Calu3 (cell line): ENCODE results near the gene ANKRD33B. TPM values are rescaled to one million over a fixed set of nuclear protein-coding genes. Genes with fewer than 3 reads are reported as not detected.

ENCODE experiments used
- BruUV-seq: library from RNA; stranded (reverse); fragments of 400-500 nt; replicated peaks from 2 replicates; lab custom pipeline; 2021; lab: Mats Ljungman, UMichigan
- CTCF ChIA-PET: fragments of 300-600 bp; sonication (Branson Sonifier 250); formaldehyde crosslinking; loops from one replicate; lab custom pipeline; 2022; ENCODE audit warnings: antibody characterized with exemption; lab: Charles Lee
- DNase-seq: peaks from one replicate; pipeline ENCODE4 v3.0.0; 2022
- H3K27ac Mint-ChIP-seq: one replicate; pipeline ENCODE4 v1.8.0; 2022; ENCODE audit warnings: mixed read lengths; ENCODE audit not compliant: unreplicated experiment
- H3K27me3 Mint-ChIP-seq: one replicate; pipeline ENCODE4 v1.8.0; 2022; ENCODE audit warnings: mixed read lengths; ENCODE audit not compliant: unreplicated experiment
- H3K36me3 Mint-ChIP-seq: one replicate; pipeline ENCODE4 v1.8.0; 2022; ENCODE audit warnings: mild to moderate bottlenecking, moderate library complexity, mixed read lengths; ENCODE audit not compliant: insufficient read depth, unreplicated experiment
- H3K4me1 Mint-ChIP-seq: one replicate; pipeline ENCODE4 v1.8.0; 2022; ENCODE audit warnings: mild to moderate bottlenecking, low read depth, mixed read lengths; ENCODE audit not compliant: unreplicated experiment
- H3K4me3 Mint-ChIP-seq: one replicate; pipeline ENCODE4 v1.8.0; 2022; ENCODE audit warnings: mild to moderate bottlenecking, low read depth, moderate library complexity, mixed read lengths; ENCODE audit not compliant: unreplicated experiment
- H3K9me3 Mint-ChIP-seq: one replicate; pipeline ENCODE4 v1.8.0; 2022; ENCODE audit warnings: low read depth, mixed read lengths; ENCODE audit not compliant: unreplicated experiment
- CTCF ChIP-seq: fragments of 200-600 bp; IDR thresholded peaks from one replicate; pipeline ENCODE4 v1.8.0; 2022; ENCODE audit warnings: antibody characterized with exemption; ENCODE audit not compliant: unreplicated experiment
- intact Hi-C: fragments of 100-400 bp; cut with micrococcal nuclease; formaldehyde crosslinking; loops from one replicate; pipeline ENCODE4 v1.10.0; 2022; ENCODE audit not compliant: unreplicated experiment
- total RNA-seq: library from RNA; stranded (reverse); gene quantifications from 2 replicates; pipeline ENCODE4 v1.2.3, GENCODE V29; 2022

Gene ANKRD33B
- total RNA-seq, 1 experiment from 2014 or later, result 3.6 TPM

- BruUV-seq, result no TSS peak
- DNase-seq, result no peak
- Mint-ChIP-seq H3K27ac (no peak overlapping the region), H3K27me3 (no peaks in the 10 kb centered on the region), H3K4me1 (peaks cover 56% of the 10 kb centered on the region), H3K4me3 (no peak overlapping the region), H3K36me3 (peaks cover 20% of the 10 kb centered on the region), H3K9me3 (no peaks in the 10 kb centered on the region)
- CTCF ChIA-PET, result interaction anchor here (0.5 kb wide), 1 partner anchor 19 kb away, joined by 3 read pairs; no protein-coding TSS in a partner anchor
- TF ChIP-seq CTCF, result no peak
- intact Hi-C loops, result no loop called here
These were observed 33.1 kb downstream of the ANKRD33B start for GRCh38 chr5:10596886-10597451.

DNA sequence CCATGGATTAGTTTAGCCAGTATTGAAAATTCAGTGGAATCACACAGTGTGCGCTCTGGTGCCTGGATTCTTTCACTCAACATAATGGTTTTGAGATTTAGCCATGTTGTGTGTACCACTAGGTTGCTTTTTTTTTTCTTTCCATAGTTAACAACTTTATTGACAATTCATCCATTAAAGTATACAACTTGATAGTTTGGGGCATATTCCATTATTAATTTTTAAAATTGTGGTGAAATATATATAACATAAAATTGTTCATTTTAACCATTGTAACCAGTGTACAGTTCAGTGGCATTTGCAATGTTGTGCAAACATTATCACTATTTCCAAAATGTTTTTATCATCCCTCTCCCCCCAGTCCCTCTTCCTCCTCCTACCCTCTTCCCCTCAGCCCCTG, 35.2 kb downstream of the ANKRD33B start:
- CTCF ChIA-PET, result no interaction called here
- no TSS peak for BruUV-seq
- no peak for TF ChIP-seq CTCF
- intact Hi-C loops, result no loop called here
- Mint-ChIP-seq H3K27me3 (no peaks in the 10 kb centered on the region), H3K4me3 (no peak overlapping the region), H3K27ac (no peak overlapping the region), H3K36me3 (peaks cover 20% of the 10 kb centered on the region), H3K9me3 (no peaks in the 10 kb centered on the region), H3K4me1 (peaks cover 59% of the 10 kb centered on the region)
- no peak for DNase-seq

DNA sequence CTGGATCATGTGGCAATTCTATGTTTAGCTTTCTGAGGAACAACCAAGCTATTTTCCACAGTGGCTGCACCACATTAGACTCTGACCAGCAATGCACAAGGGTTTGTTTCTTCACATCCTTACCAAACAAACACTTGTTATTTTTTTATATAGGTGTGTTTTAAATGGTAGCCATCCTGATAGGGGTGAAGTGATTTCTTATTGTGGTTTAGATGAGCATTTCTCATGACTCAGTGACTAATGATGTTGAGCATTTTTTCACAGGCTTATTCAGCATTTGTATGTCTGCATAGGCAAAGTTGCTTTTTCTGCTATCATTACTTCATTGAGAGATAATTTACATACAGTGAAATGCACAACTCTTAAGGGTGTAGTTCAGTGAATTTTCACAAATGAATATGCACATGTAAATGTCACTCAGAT, 36.0 kb downstream of the ANKRD33B start:
- BruUV-seq, result no TSS peak
- no peak for DNase-seq
- no peaks in the 10 kb centered on the region for H3K27me3 Mint-ChIP-seq
- no peak for TF ChIP-seq CTCF
- H3K27ac Mint-ChIP-seq, result no peak overlapping the region
- H3K4me1 Mint-ChIP-seq, result peaks cover 51% of the 10 kb centered on the region
- CTCF ChIA-PET, result no interaction called here
- intact Hi-C loops, result loop anchor here (5.0 kb wide), 1 partner anchor 43 kb away; no protein-coding TSS in a partner anchor
- no peaks in the 10 kb centered on the region for H3K9me3 Mint-ChIP-seq
- no peak overlapping the region for H3K4me3 Mint-ChIP-seq
- H3K36me3 Mint-ChIP-seq, result peaks cover 14% of the 10 kb centered on the region

- no peaks in the 10 kb centered on the region for H3K9me3 Mint-ChIP-seq
- no peak for TF ChIP-seq CTCF
- no peak for DNase-seq
These were observed 36.9 kb downstream of the ANKRD33B start for GRCh38 chr5:10600626-10601245.

More at GRCh38 chr5:10600626-10601245, 36.9 kb downstream of the ANKRD33B start:
- Mint-ChIP-seq H3K27me3 (no peaks in the 10 kb centered on the region), H3K27ac (peak overlapping the region; percentile 90), H3K36me3 (peaks cover 11% of the 10 kb centered on the region), H3K4me1 (peaks cover 43% of the 10 kb centered on the region), H3K4me3 (peak overlapping the region; percentile 76)
- intact Hi-C loops, result loop anchor here (5.0 kb wide), 1 partner anchor 43 kb away; no protein-coding TSS in a partner anchor
- CTCF ChIA-PET, result interaction anchor here (1.0 kb wide), 1 partner anchor 26 kb away, joined by 3 read pairs; no protein-coding TSS in a partner anchor
- no TSS peak for BruUV-seq
